CD4-positive, alpha-beta T cell treated with Interleukin-15 for 4 hours (primary cell): ENCODE results near the gene CRIM1.

Experiments used
- DNase-seq: peaks from one replicate; pipeline ENCODE4 v3.0.0-alpha.2; 2020; ENCODE audit warnings: low spot score

Gene CRIM1

GRCh38 chr2:36560726-36561125 lies 205.1 kb downstream of the CRIM1 start:
- no peak for DNase-seq

GRCh38 chr2:36561237-36561944 lies 205.8 kb downstream of the CRIM1 start:
- DNase-seq: no peak

GRCh38 chr2:36562240-36562639 lies 206.7 kb downstream of the CRIM1 start:
- no peak for DNase-seq

- DNase-seq: no peak
Measured at GRCh38 chr2:36562973-36563532, 207.5 kb downstream of the CRIM1 start.

- no peak for DNase-seq
Measured at GRCh38 chr2:36564377-36564930, 208.9 kb downstream of the CRIM1 start.

GRCh38 chr2:36565712-36566111 lies 210.1 kb downstream of the CRIM1 start:
- no peak for DNase-seq

GRCh38 chr2:36566887-36567286 lies 211.3 kb downstream of the CRIM1 start:
- DNase-seq: no peak

- DNase-seq: no peak
Measured at GRCh38 chr2:36567711-36568408, 212.3 kb downstream of the CRIM1 start.

- no peak for DNase-seq
Measured at GRCh38 chr2:36568516-36569246, 213.1 kb downstream of the CRIM1 start.

- DNase-seq: no peak
Measured at GRCh38 chr2:36569267-36569856, 213.8 kb downstream of the CRIM1 start.

GRCh38 chr2:36570416-36570815 lies 214.8 kb downstream of the CRIM1 start:
- DNase-seq: no peak

GRCh38 chr2:36572054-36572718 lies 216.6 kb downstream of the CRIM1 start:
- no peak for DNase-seq

GRCh38 chr2:36572719-36573059 lies 217.1 kb downstream of the CRIM1 start:
- DNase-seq: no peak

GRCh38 chr2:36573165-36573564 lies 217.6 kb downstream of the CRIM1 start:
- no peak for DNase-seq

- DNase-seq: no peak
Measured at GRCh38 chr2:36574560-36574959, 219.0 kb downstream of the CRIM1 start.

GRCh38 chr2:36577884-36578283 lies 222.3 kb downstream of the CRIM1 start:
- DNase-seq: no peak

GRCh38 chr2:36578343-36579296 lies 223.0 kb downstream of the CRIM1 start:
- no peak for DNase-seq

- DNase-seq: no peak
Measured at GRCh38 chr2:36579297-36579664, 223.7 kb downstream of the CRIM1 start.

GRCh38 chr2:36582538-36582937 lies 227.0 kb downstream of the CRIM1 start:
- no peak for DNase-seq

- DNase-seq: no peak
Measured at GRCh38 chr2:36582951-36583350, 227.4 kb downstream of the CRIM1 start.
